Heart left ventricle (tissue), 13 donors: Measurements from ENCODE around the gene SNX9.

ENCODE experiments used
- POLR2A ChIP-seq, 2 donors: fragments of 450-650 bp; IDR thresholded peaks; one replicate each; pipeline ENCODE4 v1.6.1; 2017; ENCODE audit warnings: antibody characterized with exemption in 2 of 2, mild to moderate bottlenecking in 2 of 2, moderate library complexity in 2 of 2
- TF ChIP-seq, protein P1 (sequence below), 12 donors: fragments of 200-600 bp; sonication (generic) in 4 of 12; IDR thresholded peaks; one replicate each; pipeline versions ENCODE4 v1.5.0 to v1.8.0; 2018 to 2022; ENCODE audit warnings: antibody characterized with exemption in 12 of 12, mild to moderate bottlenecking in 5 of 12
- donor health status: ischemic (EF 13 %, LVEDD 7.1; RV severe dilation, severe dysfunction).
- donor health status: DM: no; HTN: yes; CAD: no.
- donor health status: DM: no; HTN: no; CAD: no.
- donor health status: ischemic (EF 25% LVEDD 6.9; RV normal size, moderate dysfunction).
- donor health status: ischemic (EF 25% LVEDD 5.7; RV mildly dilated, moderate dysfunction).
- donor health status: ischemic (EF 35%, LVEDD 5.7; RV mildly dilated, moderate dysfunction).
- donor health status: nonischemic (EF 11% LVEDD 7.7; RV severe dilation, severe dysfunction).
- donor health status: DM: yes; HTN: yes; CAD: no.
- donor health status: PGD.
- donor health status: ischemic (EF 29% LVEDD 5.4; RV normal size, mild dysfunction).
- donor health status: nonischemic (EF 23%, LVEDD 6.1; RV moderate dilation, normal function).

DNA sequence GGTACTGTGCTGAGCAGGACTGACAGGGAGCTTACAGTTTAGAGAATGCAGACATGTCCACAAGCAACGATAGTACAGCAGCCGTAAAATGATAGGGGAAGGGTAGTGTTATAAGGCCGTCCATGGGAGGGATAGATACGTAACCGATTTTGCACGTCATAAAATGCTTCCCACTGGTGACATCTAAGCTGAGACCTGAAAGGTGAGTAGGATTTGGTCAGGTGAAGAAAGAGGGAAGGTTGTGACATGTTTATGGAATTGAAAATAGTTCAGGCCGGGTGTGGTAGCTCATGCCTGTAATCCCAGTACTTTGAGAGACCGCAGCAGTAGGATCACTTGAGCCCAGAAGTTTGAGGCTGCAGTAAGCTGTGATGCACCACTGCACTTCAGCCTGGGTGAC is 25.6 kb downstream of the SNX9 start:
- TF ChIP-seq, protein P1, sequence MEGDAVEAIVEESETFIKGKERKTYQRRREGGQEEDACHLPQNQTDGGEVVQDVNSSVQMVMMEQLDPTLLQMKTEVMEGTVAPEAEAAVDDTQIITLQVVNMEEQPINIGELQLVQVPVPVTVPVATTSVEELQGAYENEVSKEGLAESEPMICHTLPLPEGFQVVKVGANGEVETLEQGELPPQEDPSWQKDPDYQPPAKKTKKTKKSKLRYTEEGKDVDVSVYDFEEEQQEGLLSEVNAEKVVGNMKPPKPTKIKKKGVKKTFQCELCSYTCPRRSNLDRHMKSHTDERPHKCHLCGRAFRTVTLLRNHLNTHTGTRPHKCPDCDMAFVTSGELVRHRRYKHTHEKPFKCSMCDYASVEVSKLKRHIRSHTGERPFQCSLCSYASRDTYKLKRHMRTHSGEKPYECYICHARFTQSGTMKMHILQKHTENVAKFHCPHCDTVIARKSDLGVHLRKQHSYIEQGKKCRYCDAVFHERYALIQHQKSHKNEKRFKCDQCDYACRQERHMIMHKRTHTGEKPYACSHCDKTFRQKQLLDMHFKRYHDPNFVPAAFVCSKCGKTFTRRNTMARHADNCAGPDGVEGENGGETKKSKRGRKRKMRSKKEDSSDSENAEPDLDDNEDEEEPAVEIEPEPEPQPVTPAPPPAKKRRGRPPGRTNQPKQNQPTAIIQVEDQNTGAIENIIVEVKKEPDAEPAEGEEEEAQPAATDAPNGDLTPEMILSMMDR (IDR thresholded peaks at IDR 0.05) = no peak
- TF ChIP-seq POLR2A (IDR thresholded peaks at IDR 0.05) = no peak
